ENCODE measurements around the gene DLEU7. TPM values are rescaled to one million over a fixed set of nuclear protein-coding genes. Genes with fewer than 3 reads are reported as not detected.

Gene DLEU7
- total and polyA plus RNA-seq, 4 donors, result 0.17 to 0.47 (median 0.24) TPM

DNA sequence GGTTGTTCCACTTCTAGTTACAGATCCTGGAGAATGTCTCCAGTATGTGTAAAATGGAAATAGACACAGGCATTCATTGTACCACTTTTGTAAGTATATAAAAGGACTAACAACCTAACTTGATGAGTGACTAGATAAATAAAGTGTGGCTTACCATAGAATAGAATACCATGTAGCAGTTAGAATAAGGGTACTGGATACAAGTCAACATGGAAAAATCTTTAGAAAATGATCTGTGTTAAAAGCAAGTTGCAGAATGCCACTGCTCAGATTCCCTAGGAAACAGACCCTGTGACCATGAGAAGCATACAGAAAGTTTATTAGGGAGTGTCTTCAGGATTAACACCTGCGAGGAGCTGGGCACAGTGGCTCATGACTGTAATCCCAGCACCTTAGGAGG lies 40.2 kb upstream of the DLEU7 start:
- Histone ChIP-seq H3K27ac (ENCODE audit: low read depth in 1 of 2, low read length in 2 of 2) (no peak overlapping the region), H3K4me3 (ENCODE audit: low read depth in 1 of 3, low read length in 3 of 3) (no peak overlapping the region), H3K9ac (ENCODE audit: low read depth in 1 of 2, low read length in 2 of 2) (no peak overlapping the region), H3K36me3 (ENCODE audit: control insufficient read depth in 4 of 4, insufficient read depth in 3 of 4, low read depth in 1 of 4, low read length in 3 of 4) (no peaks in the 10 kb centered on the region), H3K9me3 (ENCODE audit: control insufficient read depth in 4 of 4, low read length in 3 of 4) (no peaks in the 10 kb centered on the region), H3K27me3 (ENCODE audit: control insufficient read depth in 4 of 4, insufficient read depth in 4 of 4, low read length in 3 of 4) (no peaks in the 10 kb centered on the region), H3K4me1 (ENCODE audit: control insufficient read depth in 4 of 4, insufficient read depth in 4 of 4, low read length in 3 of 4) (no peaks in the 10 kb centered on the region)
- WGBS, result 78% methylated on average over 1 of the region's 1 CpG
- TF ChIP-seq HNF4A (conservative IDR thresholded peaks at IDR 0.05) (no peak), GABPA (IDR thresholded peaks at IDR 0.05 in 1 of 2, conservative IDR thresholded peaks at IDR 0.05 in 1 of 2) (no peak), RXRA (IDR thresholded peaks at IDR 0.05) (no peak), REST (IDR thresholded peaks at IDR 0.05) (no peak), CTCF (IDR thresholded peaks at IDR 0.05; ENCODE audit: low read depth, low read length, missing input control) (no peak), FOXA1 (IDR thresholded peaks at IDR 0.05) (no peak), ZBTB33 (IDR thresholded peaks at IDR 0.05) (no peak), EGR1 (IDR thresholded peaks at IDR 0.05; ENCODE audit: low read depth in 2 of 2) (no peak), HNF4G (IDR thresholded peaks at IDR 0.05) (no peak), TAF1 (conservative IDR thresholded peaks at IDR 0.05) (no peak), JUND (IDR thresholded peaks at IDR 0.05) (no peak), YY1 (IDR thresholded peaks at IDR 0.05) (no peak)
- TF ChIP-seq, protein P1, sequence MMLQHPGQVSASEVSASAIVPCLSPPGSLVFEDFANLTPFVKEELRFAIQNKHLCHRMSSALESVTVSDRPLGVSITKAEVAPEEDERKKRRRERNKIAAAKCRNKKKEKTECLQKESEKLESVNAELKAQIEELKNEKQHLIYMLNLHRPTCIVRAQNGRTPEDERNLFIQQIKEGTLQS (IDR thresholded peaks at IDR 0.05), result no peak
- TF ChIP-seq, protein P2, sequence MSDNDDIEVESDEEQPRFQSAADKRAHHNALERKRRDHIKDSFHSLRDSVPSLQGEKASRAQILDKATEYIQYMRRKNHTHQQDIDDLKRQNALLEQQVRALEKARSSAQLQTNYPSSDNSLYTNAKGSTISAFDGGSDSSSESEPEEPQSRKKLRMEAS (IDR thresholded peaks at IDR 0.05), result no peak
- DNase-seq (ENCODE audit: low spot score), result no peak

DNA sequence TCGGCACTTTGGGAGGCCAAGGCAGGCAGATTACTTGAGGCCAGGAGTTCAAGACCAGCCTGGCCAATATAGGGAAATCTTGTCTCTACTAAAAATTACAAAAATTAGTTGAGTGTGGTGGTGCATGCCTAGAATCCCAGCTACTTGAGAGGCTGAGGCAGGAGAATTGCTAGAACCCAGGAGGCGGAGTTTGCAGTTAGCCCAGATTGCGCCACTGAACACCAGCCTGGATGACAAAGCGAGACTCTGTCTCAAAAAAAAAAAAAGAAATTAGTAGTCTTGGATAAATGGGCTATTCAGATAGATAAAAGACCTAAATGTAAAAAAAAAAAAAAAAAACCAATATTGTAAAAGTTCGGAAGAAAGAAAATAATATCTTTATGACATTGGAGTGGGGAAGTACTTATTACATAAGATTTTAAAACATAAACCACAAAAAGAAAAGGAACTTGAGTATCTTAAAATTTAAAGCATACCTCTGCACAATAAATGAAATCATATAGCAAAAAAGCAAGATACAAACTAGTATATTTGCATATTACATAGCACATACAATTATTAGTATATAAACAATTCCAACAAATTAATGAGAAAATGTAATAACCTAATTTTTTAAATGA lies 39.4 kb upstream of the DLEU7 start:
- Histone ChIP-seq H3K36me3 (ENCODE audit: control insufficient read depth in 4 of 4, insufficient read depth in 3 of 4, low read depth in 1 of 4, low read length in 3 of 4) (no peaks in the 10 kb centered on the region), H3K4me3 (ENCODE audit: low read depth in 1 of 3, low read length in 3 of 3) (no peak overlapping the region), H3K9ac (ENCODE audit: low read depth in 1 of 2, low read length in 2 of 2) (no peak overlapping the region), H3K27me3 (ENCODE audit: control insufficient read depth in 4 of 4, insufficient read depth in 4 of 4, low read length in 3 of 4) (no peaks in the 10 kb centered on the region), H3K27ac (ENCODE audit: low read depth in 1 of 2, low read length in 2 of 2) (no peak overlapping the region), H3K4me1 (ENCODE audit: control insufficient read depth in 4 of 4, insufficient read depth in 4 of 4, low read length in 3 of 4) (no peaks in the 10 kb centered on the region), H3K9me3 (ENCODE audit: control insufficient read depth in 4 of 4, low read length in 3 of 4) (no peaks in the 10 kb centered on the region)
- TF ChIP-seq GABPA (IDR thresholded peaks at IDR 0.05 in 1 of 2, conservative IDR thresholded peaks at IDR 0.05 in 1 of 2) (no peak), JUND (IDR thresholded peaks at IDR 0.05) (no peak), REST (IDR thresholded peaks at IDR 0.05) (no peak), RXRA (IDR thresholded peaks at IDR 0.05) (no peak), HNF4A (conservative IDR thresholded peaks at IDR 0.05) (no peak), TAF1 (conservative IDR thresholded peaks at IDR 0.05) (no peak), EGR1 (IDR thresholded peaks at IDR 0.05; ENCODE audit: low read depth in 2 of 2) (no peak), NR2F2 (IDR thresholded peaks at IDR 0.05) (no peak), RAD21 (IDR thresholded peaks at IDR 0.05) (no peak), SP1 (IDR thresholded peaks at IDR 0.05) (no peak), FOXA2 (IDR thresholded peaks at IDR 0.05) (no peak)
- TF ChIP-seq, protein P1 (IDR thresholded peaks at IDR 0.05), result no peak
- 86% methylated on average over 5 of the region's 5 CpGs for WGBS
- DNase-seq (ENCODE audit: low spot score), result no peak
